Gastrocnemius medialis (tissue), 4 donors: ENCODE results near the gene COL5A2. TPM values are rescaled to one million over a fixed set of nuclear protein-coding genes. Genes with fewer than 3 reads are reported as not detected.

ENCODE experiments used
- ATAC-seq, 2 donors: fragments of 150-250 bp; one replicate each; pipeline ENCODE4 v1.9.1; 2016
- DNase-seq, 2 donors: peaks; one replicate each; pipeline ENCODE4 v3.0.0-alpha.2; 2019
- H3K27ac ChIP-seq, 4 donors: fragments of 200-600 bp; sonication (generic); 1 replicate in 1 of 4; 2 replicates in 3 of 4; pipeline ENCODE4 v1.5.1; 2016 to 2018; ENCODE audit warnings: mild to moderate bottlenecking in 2 of 4, moderate library complexity in 1 of 4
- H3K27me3 ChIP-seq, 3 donors: fragments of 200-600 bp; sonication (generic) in 2 of 3; 1 replicate in 1 of 3; 2 replicates in 2 of 3; pipeline versions ENCODE4 v1.5.1 to v1.6.0; 2016 to 2019; ENCODE audit warnings: mild to moderate bottlenecking in 1 of 3, moderate library complexity in 1 of 3
- H3K36me3 ChIP-seq, 2 donors: fragments of 200-600 bp; sonication (generic) in 1 of 2; one replicate each; pipeline ENCODE4 v1.5.1; 2017 to 2018
- H3K4me1 ChIP-seq, 2 donors: fragments of 200-600 bp; sonication (generic) in 1 of 2; one replicate each; pipeline ENCODE4 v1.5.1; 2016 to 2017; ENCODE audit warnings: mild to moderate bottlenecking in 2 of 2
- H3K4me3 ChIP-seq, 4 donors: fragments of 200-600 bp; sonication (generic) in 3 of 4; 1 replicate in 1 of 4; 2 replicates in 3 of 4; pipeline ENCODE4 v1.5.1; 2016 to 2019; ENCODE audit warnings: mild to moderate bottlenecking in 2 of 4
- H3K9me3 ChIP-seq, 3 donors: fragments of 200-600 bp; sonication (generic) in 2 of 3; 1 replicate in 1 of 3; 2 replicates in 2 of 3; pipeline ENCODE4 v1.5.1; 2016 to 2019
- CTCF ChIP-seq, 5 experiments: fragments of 450-650 bp in 3 of 5; fragments of 200-600 bp in 2 of 5; sonication (generic) in 2 of 5; IDR thresholded peaks in 4 of 5; conservative IDR thresholded peaks in 1 of 5; 1 replicate in 4 of 5; 2 replicates in 1 of 5; pipeline ENCODE4 v1.5.1; 2016 to 2019; ENCODE audit warnings: antibody characterized with exemption in 5 of 5, mild to moderate bottlenecking in 3 of 5, moderate library complexity in 3 of 5
- POLR2A ChIP-seq, 2 donors: fragments of 450-650 bp; IDR thresholded peaks; one replicate each; pipeline ENCODE4 v1.6.1; 2017; ENCODE audit warnings: antibody characterized with exemption in 2 of 2, mild to moderate bottlenecking in 2 of 2, moderate library complexity in 2 of 2
- in situ Hi-C, 4 donors: fragments of 200-750 bp; cut with MboI; loops; one replicate each; pipeline versions ENCODE4 v1.15.0 to v1.8.0; 2017; ENCODE audit warnings: low sequenced_read_pairs in 4 of 4
- intact Hi-C: fragments of 100-400 bp; cut with DNase I; formaldehyde crosslinking; loops from one replicate; pipeline ENCODE4 v1.15.1; 2023; ENCODE audit warnings: low total_unique reads
- total RNA-seq, 4 donors: library from RNA; depleted of rRNA; stranded (reverse); fragments of >200 nt; gene quantifications; one replicate each; pipeline versions ENCODE4 v1.1.0 to v1.2.3, GENCODE V29; 2016

The COL5A2 gene
- total RNA-seq, 4 donors from 2014 or later, result 4.4 to 9.8 (median 6.2) TPM

- H3K36me3 ChIP-seq, result no peaks in the 10 kb centered on the region
- ATAC-seq (no peak), DNase-seq (no peak)
- no peak overlapping the region for H3K4me3 ChIP-seq
- in situ Hi-C loops, result no loop called here
- H3K27me3 ChIP-seq, result no peaks in the 10 kb centered on the region
- H3K9me3 ChIP-seq, result no peaks in the 10 kb centered on the region
- no peaks in the 10 kb centered on the region for H3K4me1 ChIP-seq
- TF ChIP-seq CTCF (IDR thresholded peaks at IDR 0.05 in 4 of 5, conservative IDR thresholded peaks at IDR 0.05 in 1 of 5), result no peak
- no peak for TF ChIP-seq POLR2A (IDR thresholded peaks at IDR 0.05)
- H3K27ac ChIP-seq, result no peak overlapping the region
- intact Hi-C loops, result no loop called here
Measured at GRCh38 chr2:189125195-189125594, 54.4 kb downstream of the COL5A2 start.

GRCh38 chr2:189124175-189124574, 55.4 kb downstream of the COL5A2 start:
- ATAC-seq (no peak), DNase-seq (no peak)
- no peaks in the 10 kb centered on the region for H3K9me3 ChIP-seq
- in situ Hi-C loops (loop anchor here in 1 of 4 donors (25.0 kb wide), 1 partner anchor 163 kb away; no protein-coding TSS in a partner anchor), intact Hi-C loops (no loop called here)
- no peaks in the 10 kb centered on the region for H3K36me3 ChIP-seq
- no peak overlapping the region for H3K27ac ChIP-seq
- H3K27me3 ChIP-seq, result no peaks in the 10 kb centered on the region
- TF ChIP-seq POLR2A (IDR thresholded peaks at IDR 0.05) (no peak), CTCF (IDR thresholded peaks at IDR 0.05 in 4 of 5, conservative IDR thresholded peaks at IDR 0.05 in 1 of 5) (no peak)
- H3K4me1 ChIP-seq, result no peaks in the 10 kb centered on the region
- H3K4me3 ChIP-seq, result no peak overlapping the region

- ATAC-seq, result no peak
- in situ Hi-C loops, result loop anchor here in 1 of 4 donors (25.0 kb wide), 1 partner anchor 169 kb away; no protein-coding TSS in a partner anchor
- Histone ChIP-seq H3K36me3 (no peaks in the 10 kb centered on the region), H3K4me3 (no peak overlapping the region), H3K4me1 (no peaks in the 10 kb centered on the region), H3K9me3 (no peaks in the 10 kb centered on the region), H3K27me3 (no peaks in the 10 kb centered on the region), H3K27ac (no peak overlapping the region)
- DNase-seq, result no peak
- intact Hi-C loops, result no loop called here
- TF ChIP-seq CTCF (IDR thresholded peaks at IDR 0.05 in 4 of 5, conservative IDR thresholded peaks at IDR 0.05 in 1 of 5) (no peak), POLR2A (IDR thresholded peaks at IDR 0.05) (no peak)
Measured at GRCh38 chr2:189118386-189118785, 61.2 kb downstream of the COL5A2 start.

GRCh38 chr2:189116979-189117378, 62.6 kb downstream of the COL5A2 start:
- H3K27ac ChIP-seq, result no peak overlapping the region
- no peaks in the 10 kb centered on the region for H3K27me3 ChIP-seq
- intact Hi-C loops, result no loop called here
- H3K9me3 ChIP-seq, result no peaks in the 10 kb centered on the region
- H3K4me1 ChIP-seq, result no peaks in the 10 kb centered on the region
- H3K4me3 ChIP-seq, result no peak overlapping the region
- no peak for DNase-seq
- in situ Hi-C loops, result loop anchor here in 1 of 4 donors (25.0 kb wide), 1 partner anchor 170 kb away; no protein-coding TSS in a partner anchor
- TF ChIP-seq POLR2A (IDR thresholded peaks at IDR 0.05) (no peak), CTCF (IDR thresholded peaks at IDR 0.05 in 4 of 5, conservative IDR thresholded peaks at IDR 0.05 in 1 of 5) (no peak)
- H3K36me3 ChIP-seq, result no peaks in the 10 kb centered on the region
- ATAC-seq, result no peak

- H3K27ac ChIP-seq, result no peak overlapping the region
- no peaks in the 10 kb centered on the region for H3K9me3 ChIP-seq
- in situ Hi-C loops (loop anchor here in 1 of 4 donors (25.0 kb wide), 1 partner anchor 171 kb away; no protein-coding TSS in a partner anchor), intact Hi-C loops (no loop called here)
- H3K36me3 ChIP-seq, result no peaks in the 10 kb centered on the region
- ATAC-seq (no peak), DNase-seq (no peak)
- no peak overlapping the region for H3K4me3 ChIP-seq
- no peaks in the 10 kb centered on the region for H3K4me1 ChIP-seq
- no peaks in the 10 kb centered on the region for H3K27me3 ChIP-seq
- no peak for TF ChIP-seq CTCF (IDR thresholded peaks at IDR 0.05 in 4 of 5, conservative IDR thresholded peaks at IDR 0.05 in 1 of 5)
Measured at GRCh38 chr2:189116087-189116486, 63.5 kb downstream of the COL5A2 start.
